ENCODE results near the gene SARDH. TPM values are rescaled to one million over a fixed set of nuclear protein-coding genes. Genes with fewer than 3 reads are reported as not detected.

Gene SARDH
- total and polyA plus RNA-seq, 2 donors (not counting 1 experiment from before 2014, with no cell fraction given), result 0.03 to 0.07 TPM

DNA sequence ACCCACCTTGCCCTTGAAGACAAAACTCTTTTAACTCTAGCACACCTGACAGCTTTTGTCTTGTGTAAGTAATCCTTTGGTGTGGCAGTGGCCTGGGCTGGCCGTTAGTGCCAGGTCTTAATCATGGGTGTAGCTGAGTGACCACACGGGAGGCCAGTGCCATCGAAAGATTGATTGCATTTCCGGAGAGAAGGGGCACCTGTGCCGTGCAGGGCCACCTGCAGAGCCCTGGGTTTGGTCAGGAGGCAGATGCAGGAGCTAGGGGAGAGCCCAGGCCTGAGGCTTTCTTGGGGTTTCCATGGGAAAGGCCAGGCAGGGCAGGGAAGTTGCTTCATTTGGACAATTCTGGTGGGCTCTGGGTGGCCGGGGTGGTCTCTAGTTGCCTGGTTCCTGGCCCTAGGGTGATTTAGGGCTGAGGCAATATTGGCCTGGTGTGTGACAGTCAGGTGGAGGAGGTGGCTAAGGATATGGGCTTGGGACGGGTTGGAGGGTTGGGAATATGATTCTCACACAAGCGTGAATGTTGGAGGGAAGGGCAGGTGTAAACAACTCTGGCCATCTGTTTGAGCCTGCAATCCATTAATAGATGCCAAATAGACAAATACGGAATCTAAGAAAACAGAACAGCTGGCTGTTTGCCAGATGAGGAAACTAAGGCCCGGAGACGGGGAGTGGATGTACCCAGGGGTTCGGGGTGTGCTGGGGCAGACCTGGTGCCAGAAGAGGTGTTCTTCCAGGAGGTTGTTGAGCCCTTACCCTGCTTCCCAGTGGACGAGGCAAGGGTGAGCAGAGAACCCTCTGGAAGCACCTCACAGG is 97.4 kb downstream of the SARDH start:
- intact Hi-C loops (cut with micrococcal nuclease), result no loop called here
- Histone ChIP-seq H4K20me1 (ENCODE audit: control insufficient read depth, insufficient read depth, low read length, poor library complexity, severe bottlenecking) (no peaks in the 10 kb centered on the region), H3K4me2 (replicated peaks; ENCODE audit: low read depth, low read length, poor library complexity, severe bottlenecking) (no peak overlapping the region), H3K9ac (ENCODE audit: low read length) (no peak overlapping the region), H2AFZ (ENCODE audit: insufficient read depth, low read depth, low read length, poor library complexity, severe bottlenecking) (no peak overlapping the region), H3K4me1 (ENCODE audit: control insufficient read depth in 2 of 2, insufficient read depth in 2 of 2, low read length in 2 of 2) (no peaks in the 10 kb centered on the region), H3K4me3 (ENCODE audit: control extremely low read depth in 1 of 5, extremely low read depth in 1 of 5, insufficient read depth in 1 of 5, low read depth in 2 of 5, low read length in 4 of 5) (no peak overlapping the region), H3K9me3 (ENCODE audit: control extremely low read depth in 1 of 3, control insufficient read depth in 2 of 3, insufficient read depth in 1 of 3, low read length in 2 of 3) (no peaks in the 10 kb centered on the region), H3K36me3 (replicated peaks in 1 of 2; ENCODE audit: control extremely low read depth in 1 of 2, control insufficient read depth in 1 of 2, extremely low read depth in 1 of 2, insufficient read depth in 2 of 2, low read length in 1 of 2) (no peaks in the 10 kb centered on the region), H3K79me2 (ENCODE audit: control insufficient read depth, insufficient read depth, low read length) (no peaks in the 10 kb centered on the region), H3K27me3 (replicated peaks in 1 of 4; ENCODE audit: control extremely low read depth in 1 of 4, control insufficient read depth in 3 of 4, insufficient read depth in 4 of 4, low read length in 3 of 4) (peaks cover 0 to 3% (median 0%) of the 10 kb centered on the region in 4 experiments), H3K27ac (ENCODE audit: low read length in 2 of 2) (no peak overlapping the region)
- no peak for TF ChIP-seq CTCF (IDR thresholded peaks at IDR 0.05)
- no peak for TF ChIP-seq EZH2 (IDR thresholded peaks at IDR 0.05; ENCODE audit: borderline replicate concordance, insufficient read depth, low read depth, low read length, poor library complexity, severe bottlenecking)
- H3K27me3 Mint-ChIP-seq, result peaks cover 10% of the 10 kb centered on the region
- ATAC-seq (ENCODE audit: low read depth), result no peak
- H3K4me1 Mint-ChIP-seq, result no peaks in the 10 kb centered on the region
- ChIA-PET POLR2A (no interaction called here), CTCF (no interaction called here)
- no peaks in the 10 kb centered on the region for H3K9me3 Mint-ChIP-seq (ENCODE audit: insufficient read depth)
- no peak overlapping the region for H3K4me3 Mint-ChIP-seq
- 84% methylated on average over 13 of the region's 13 CpGs for WGBS (ENCODE audit: insufficient coverage)
- no peak overlapping the region for H3K27ac Mint-ChIP-seq
- DNase-seq, result no peak

DNA sequence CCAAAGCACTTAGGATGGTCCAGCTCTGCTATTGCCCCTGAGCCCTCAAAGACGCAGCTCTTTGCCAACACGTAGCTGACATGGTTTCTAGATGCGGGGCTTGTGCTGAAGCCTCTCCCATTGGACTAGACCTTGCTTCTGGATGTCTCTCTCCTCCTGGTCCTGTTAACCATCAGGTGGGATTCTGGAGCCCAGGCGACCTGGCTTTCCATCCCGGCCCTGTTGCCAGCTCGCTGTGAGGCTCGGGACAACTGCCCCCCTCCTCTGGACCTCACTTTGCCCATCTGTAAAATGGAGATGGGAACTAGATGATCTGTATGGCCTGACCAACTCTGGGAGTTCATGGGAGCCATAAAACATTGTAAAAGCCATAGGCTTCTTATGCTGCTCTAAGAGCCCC is 98.0 kb downstream of the SARDH start:
- H3K4me1 Mint-ChIP-seq, result no peaks in the 10 kb centered on the region
- ATAC-seq (ENCODE audit: low read depth) (no peak), DNase-seq (no peak)
- H3K4me2 ChIP-seq (replicated peaks; ENCODE audit: low read depth, low read length, poor library complexity, severe bottlenecking), result no peak overlapping the region
- no peaks in the 10 kb centered on the region for H4K20me1 ChIP-seq (ENCODE audit: control insufficient read depth, insufficient read depth, low read length, poor library complexity, severe bottlenecking)
- WGBS (ENCODE audit: insufficient coverage), result 93% methylated on average over 5 of the region's 7 CpGs
- no peaks in the 10 kb centered on the region for H3K36me3 ChIP-seq (replicated peaks in 1 of 2; ENCODE audit: control extremely low read depth in 1 of 2, control insufficient read depth in 1 of 2, extremely low read depth in 1 of 2, insufficient read depth in 2 of 2, low read length in 1 of 2)
- no peak overlapping the region for H3K9ac ChIP-seq (ENCODE audit: low read length)
- TF ChIP-seq CTCF (IDR thresholded peaks at IDR 0.05), result no peak
- no peak for TF ChIP-seq EZH2 (IDR thresholded peaks at IDR 0.05; ENCODE audit: borderline replicate concordance, insufficient read depth, low read depth, low read length, poor library complexity, severe bottlenecking)
- CTCF ChIA-PET, result no interaction called here
- H3K27me3 Mint-ChIP-seq, result peaks cover 12% of the 10 kb centered on the region
- H3K79me2 ChIP-seq (ENCODE audit: control insufficient read depth, insufficient read depth, low read length), result no peaks in the 10 kb centered on the region
- no peaks in the 10 kb centered on the region for H3K9me3 Mint-ChIP-seq (ENCODE audit: insufficient read depth)
- H3K4me1 ChIP-seq (ENCODE audit: control insufficient read depth in 2 of 2, insufficient read depth in 2 of 2, low read length in 2 of 2), result no peaks in the 10 kb centered on the region
- H3K4me3 ChIP-seq (ENCODE audit: control extremely low read depth in 1 of 5, extremely low read depth in 1 of 5, insufficient read depth in 1 of 5, low read depth in 2 of 5, low read length in 4 of 5), result no peak overlapping the region
- H3K27ac ChIP-seq (ENCODE audit: low read length in 2 of 2), result no peak overlapping the region
- POLR2A ChIA-PET, result no interaction called here
- no peak overlapping the region for H3K27ac Mint-ChIP-seq
- peaks cover 0 to 3% (median 0%) of the 10 kb centered on the region in 4 experiments for H3K27me3 ChIP-seq (replicated peaks in 1 of 4; ENCODE audit: control extremely low read depth in 1 of 4, control insufficient read depth in 3 of 4, insufficient read depth in 4 of 4, low read length in 3 of 4)
- no peak overlapping the region for H2AFZ ChIP-seq (ENCODE audit: insufficient read depth, low read depth, low read length, poor library complexity, severe bottlenecking)
- intact Hi-C loops (cut with micrococcal nuclease), result no loop called here
- H3K4me3 Mint-ChIP-seq, result no peak overlapping the region
- H3K9me3 ChIP-seq (ENCODE audit: control extremely low read depth in 1 of 3, control insufficient read depth in 2 of 3, insufficient read depth in 1 of 3, low read length in 2 of 3), result no peaks in the 10 kb centered on the region
